CD4-positive, CD25-positive, alpha-beta regulatory T cell (primary cell): ENCODE results near the gene RNASE11. TPM values are rescaled to one million over a fixed set of nuclear protein-coding genes. Genes with fewer than 3 reads are reported as not detected.
A peak's percentile ranks its signal among the peaks of the same experiment; 100 is the strongest.

Experiments
- ATAC-seq, 2 donors: fragments of 150-1000 bp; cut with Tn5 transposase; one replicate each; pipeline ENCODE4 v1.10.0; 2021; ENCODE audit warnings: low read depth in 2 of 2, moderate number of reproducible peaks in 2 of 2, moderate library complexity in 1 of 2
- DNase-seq, 3 donors: peaks; one replicate each; pipeline versions ENCODE4 v3.0.0 to v3.0.0-alpha.2; 2012 to 2022; ENCODE audit warnings: mixed read lengths in 1 of 3
- H3K27ac ChIP-seq: one replicate; pipeline ENCODE4 v1.7.0; 2013; ENCODE audit warnings: mild to moderate bottlenecking, low read length; ENCODE audit not compliant: insufficient read depth, poor library complexity, severe bottlenecking
- H3K27me3 ChIP-seq: one replicate; pipeline ENCODE4 v1.7.0; 2013; ENCODE audit warnings: low read length; ENCODE audit not compliant: control insufficient read depth, insufficient read depth
- H3K36me3 ChIP-seq: one replicate; pipeline ENCODE4 v1.7.0; 2013; ENCODE audit warnings: mild to moderate bottlenecking, low read length, moderate library complexity; ENCODE audit not compliant: control insufficient read depth, insufficient read depth
- H3K4me1 ChIP-seq: 2 replicates; pipeline ENCODE4 v1.7.0; 2013; ENCODE audit warnings: mild to moderate bottlenecking, low read length; ENCODE audit not compliant: insufficient read depth, control insufficient read depth, poor library complexity, severe bottlenecking
- H3K4me3 ChIP-seq: one replicate; pipeline ENCODE4 v1.7.0; 2013; ENCODE audit warnings: low read depth, mild to moderate bottlenecking, low read length, moderate library complexity
- H3K9me3 ChIP-seq, 2 experiments: 1 replicate in 1 of 2; 2 replicates in 1 of 2; pipeline ENCODE4 v1.7.0; 2013; ENCODE audit warnings: low read length in 2 of 2, mild to moderate bottlenecking in 1 of 2, moderate library complexity in 1 of 2; ENCODE audit not compliant: control insufficient read depth in 2 of 2
- H3K27ac Mint-ChIP-seq, 3 donors: one replicate each; pipeline ENCODE4 v1.8.0; 2020 to 2022; ENCODE audit warnings: mild to moderate bottlenecking in 3 of 3, mixed read lengths in 3 of 3, moderate library complexity in 2 of 3
- H3K27me3 Mint-ChIP-seq: one replicate; pipeline ENCODE4 v1.8.0; 2022; ENCODE audit warnings: mild to moderate bottlenecking, mixed read lengths
- H3K36me3 Mint-ChIP-seq: one replicate; pipeline ENCODE4 v1.8.0; 2020; ENCODE audit warnings: mixed read lengths
- H3K4me1 Mint-ChIP-seq, 4 donors: one replicate each; pipeline ENCODE4 v1.8.0; 2020 to 2022; ENCODE audit warnings: mixed read lengths in 4 of 4, mild to moderate bottlenecking in 1 of 4
- H3K4me3 Mint-ChIP-seq, 4 donors: one replicate each; pipeline ENCODE4 v1.8.0; 2020 to 2022; ENCODE audit warnings: mild to moderate bottlenecking in 4 of 4, mixed read lengths in 4 of 4, moderate library complexity in 3 of 4
- H3K9me3 Mint-ChIP-seq, 7 donors: one replicate each; pipeline ENCODE4 v1.8.0; 2020 to 2022; ENCODE audit warnings: mixed read lengths in 7 of 7, mild to moderate bottlenecking in 3 of 7, moderate library complexity in 2 of 7
- polyA plus RNA-seq, 4 donors: library from polyadenylated mRNA; unstranded; fragments of 300-500 nt; fragmentation: Illumina TruSeq; gene quantifications; one replicate each; pipeline ENCODE4 v1.2.3, GENCODE V29; 2021
- total RNA-seq: library from RNA; stranded (reverse); gene quantifications from one replicate; pipeline ENCODE4 v1.2.3, GENCODE V29; 2022

The RNASE11 gene
- total and polyA plus RNA-seq, 5 donors from 2014 or later, result not detected

GRCh38 chr14:20628063-20628854 is 40.5 kb upstream of the RNASE11 start:
- Histone ChIP-seq H3K36me3 (no peaks in the 10 kb centered on the region), H3K4me3 (no peak overlapping the region), H3K4me1 (peaks cover 42% of the 10 kb centered on the region), H3K27ac (no peak overlapping the region), H3K9me3 (peaks cover 0 to 3% of the 10 kb centered on the region in 2 experiments), H3K27me3 (peaks cover 73% of the 10 kb centered on the region)
- ATAC-seq (no peak), DNase-seq (no peak)
- peaks cover 35 to 88% (median 45%) of the 10 kb centered on the region in 4 donors for H3K4me1 Mint-ChIP-seq
- peak overlapping the region in 3 of 4 donors; percentile 1 to 21 (median 2) for H3K4me3 Mint-ChIP-seq
- H3K27me3 Mint-ChIP-seq, result peaks cover 91% of the 10 kb centered on the region
- H3K9me3 Mint-ChIP-seq, result peaks cover 0 to 19% (median 0%) of the 10 kb centered on the region in 7 donors
- H3K27ac Mint-ChIP-seq, result peak overlapping the region in 2 of 3 donors; percentile 2 to 16
- no peaks in the 10 kb centered on the region for H3K36me3 Mint-ChIP-seq

GRCh38 chr14:20627346-20628027 is 39.7 kb upstream of the RNASE11 start:
- peak overlapping the region in 1 of 4 donors; percentile 81 for H3K4me3 Mint-ChIP-seq
- peaks cover 44% of the 10 kb centered on the region for H3K4me1 ChIP-seq
- H3K36me3 Mint-ChIP-seq, result no peaks in the 10 kb centered on the region

GRCh38 chr14:20626274-20626673 is 38.5 kb upstream of the RNASE11 start:
- H3K27me3 Mint-ChIP-seq, result peaks cover 93% of the 10 kb centered on the region
- no peak overlapping the region for H3K27ac ChIP-seq
- H3K36me3 ChIP-seq, result no peaks in the 10 kb centered on the region
- H3K4me3 Mint-ChIP-seq, result peak overlapping the region; percentile 45 to 88 (median 82)
- H3K36me3 Mint-ChIP-seq, result no peaks in the 10 kb centered on the region
- peaks cover 65% of the 10 kb centered on the region for H3K27me3 ChIP-seq
- DNase-seq, result no peak
- H3K4me1 ChIP-seq, result peaks cover 33% of the 10 kb centered on the region
- H3K9me3 ChIP-seq, result peaks cover 0 to 3% of the 10 kb centered on the region in 2 experiments
- no peak for ATAC-seq
- peaks cover 0 to 13% (median 0%) of the 10 kb centered on the region in 7 donors for H3K9me3 Mint-ChIP-seq
- H3K27ac Mint-ChIP-seq, result no peak overlapping the region
- H3K4me3 ChIP-seq, result no peak overlapping the region
- peaks cover 29 to 81% (median 46%) of the 10 kb centered on the region in 4 donors for H3K4me1 Mint-ChIP-seq

More at GRCh38 chr14:20627346-20628027, 39.7 kb upstream of the RNASE11 start:
- H3K4me1 Mint-ChIP-seq, result peaks cover 30 to 87% (median 44%) of the 10 kb centered on the region in 4 donors
- peaks cover 91% of the 10 kb centered on the region for H3K27me3 Mint-ChIP-seq
- H3K9me3 Mint-ChIP-seq, result peaks cover 0 to 13% (median 0%) of the 10 kb centered on the region in 7 donors
- Histone ChIP-seq H3K9me3 (peaks cover 0 to 3% of the 10 kb centered on the region in 2 experiments), H3K27me3 (peaks cover 68% of the 10 kb centered on the region), H3K4me3 (no peak overlapping the region), H3K36me3 (no peaks in the 10 kb centered on the region), H3K27ac (no peak overlapping the region)
- H3K27ac Mint-ChIP-seq, result no peak overlapping the region
- DNase-seq (no peak), ATAC-seq (no peak)

GRCh38 chr14:20624495-20625070 is 36.8 kb upstream of the RNASE11 start:
- Histone ChIP-seq H3K36me3 (no peaks in the 10 kb centered on the region), H3K27me3 (peaks cover 60% of the 10 kb centered on the region), H3K4me1 (peaks cover 25% of the 10 kb centered on the region), H3K9me3 (peaks cover 0 to 3% of the 10 kb centered on the region in 2 experiments), H3K4me3 (peak overlapping the region; percentile 72), H3K27ac (no peak overlapping the region)
- Mint-ChIP-seq H3K36me3 (no peaks in the 10 kb centered on the region), H3K9me3 (peaks cover 0 to 8% (median 0%) of the 10 kb centered on the region in 7 donors), H3K27ac (peak overlapping the region in 2 of 3 donors; percentile 80 to 83), H3K4me3 (peak overlapping the region; percentile 55 to 89 (median 85)), H3K4me1 (peaks cover 23 to 68% (median 37%) of the 10 kb centered on the region in 4 donors), H3K27me3 (peaks cover 89% of the 10 kb centered on the region)
- DNase-seq (peak in 2 of 3 donors; percentile 38 to 76), ATAC-seq (peak; percentile 47 to 48)

GRCh38 chr14:20623798-20624197 is 36.0 kb upstream of the RNASE11 start:
- Histone ChIP-seq H3K4me3 (no peak overlapping the region), H3K4me1 (peaks cover 25% of the 10 kb centered on the region), H3K9me3 (peaks cover 0 to 3% of the 10 kb centered on the region in 2 experiments), H3K36me3 (no peaks in the 10 kb centered on the region), H3K27ac (no peak overlapping the region), H3K27me3 (peaks cover 52% of the 10 kb centered on the region)
- peak overlapping the region in 1 of 3 donors; percentile 38 for H3K27ac Mint-ChIP-seq
- peaks cover 85% of the 10 kb centered on the region for H3K27me3 Mint-ChIP-seq
- peak overlapping the region; percentile 55 to 89 (median 85) for H3K4me3 Mint-ChIP-seq
- H3K9me3 Mint-ChIP-seq, result peaks cover 0 to 8% (median 0%) of the 10 kb centered on the region in 7 donors
- DNase-seq (no peak), ATAC-seq (no peak)
- H3K36me3 Mint-ChIP-seq, result no peaks in the 10 kb centered on the region
- peaks cover 23 to 64% (median 35%) of the 10 kb centered on the region in 4 donors for H3K4me1 Mint-ChIP-seq

DNA sequence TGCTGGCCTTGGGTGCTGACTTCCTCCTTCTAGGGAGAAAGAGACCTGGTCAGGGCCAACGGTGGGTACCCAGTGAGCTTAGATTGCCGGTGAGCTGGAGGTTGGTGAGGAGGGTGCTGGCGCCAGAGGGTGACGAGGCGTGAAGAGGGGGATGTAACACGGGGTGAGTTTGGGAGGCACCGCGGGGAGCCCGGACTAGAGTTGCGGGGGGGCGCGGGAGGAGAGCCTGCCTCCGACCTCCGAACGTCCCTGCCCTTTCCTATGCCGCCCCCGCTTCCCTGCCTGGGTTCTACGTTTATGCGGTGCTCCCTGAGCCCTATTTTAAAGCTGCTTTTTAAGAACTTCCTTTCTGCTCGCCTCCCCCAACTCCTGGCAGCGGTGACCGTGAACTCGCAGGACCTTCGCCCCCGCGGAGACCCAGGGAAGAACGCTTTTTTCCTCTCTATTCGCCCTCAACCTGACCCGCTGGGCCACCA is 35.1 kb upstream of the RNASE11 start:
- Histone ChIP-seq H3K4me3 (no peak overlapping the region), H3K27me3 (peaks cover 43% of the 10 kb centered on the region), H3K36me3 (no peaks in the 10 kb centered on the region), H3K9me3 (peaks cover 0 to 3% of the 10 kb centered on the region in 2 experiments), H3K4me1 (peaks cover 25% of the 10 kb centered on the region), H3K27ac (no peak overlapping the region)
- H3K36me3 Mint-ChIP-seq, result no peaks in the 10 kb centered on the region
- peaks cover 22 to 57% (median 33%) of the 10 kb centered on the region in 4 donors for H3K4me1 Mint-ChIP-seq
- peaks cover 84% of the 10 kb centered on the region for H3K27me3 Mint-ChIP-seq
- ATAC-seq, result no peak
- peaks cover 0 to 8% (median 0%) of the 10 kb centered on the region in 7 donors for H3K9me3 Mint-ChIP-seq
- peak overlapping the region in 3 of 4 donors; percentile 49 to 65 (median 50) for H3K4me3 Mint-ChIP-seq
- peak overlapping the region in 1 of 3 donors; percentile 27 for H3K27ac Mint-ChIP-seq
- DNase-seq, result no peak

DNA sequence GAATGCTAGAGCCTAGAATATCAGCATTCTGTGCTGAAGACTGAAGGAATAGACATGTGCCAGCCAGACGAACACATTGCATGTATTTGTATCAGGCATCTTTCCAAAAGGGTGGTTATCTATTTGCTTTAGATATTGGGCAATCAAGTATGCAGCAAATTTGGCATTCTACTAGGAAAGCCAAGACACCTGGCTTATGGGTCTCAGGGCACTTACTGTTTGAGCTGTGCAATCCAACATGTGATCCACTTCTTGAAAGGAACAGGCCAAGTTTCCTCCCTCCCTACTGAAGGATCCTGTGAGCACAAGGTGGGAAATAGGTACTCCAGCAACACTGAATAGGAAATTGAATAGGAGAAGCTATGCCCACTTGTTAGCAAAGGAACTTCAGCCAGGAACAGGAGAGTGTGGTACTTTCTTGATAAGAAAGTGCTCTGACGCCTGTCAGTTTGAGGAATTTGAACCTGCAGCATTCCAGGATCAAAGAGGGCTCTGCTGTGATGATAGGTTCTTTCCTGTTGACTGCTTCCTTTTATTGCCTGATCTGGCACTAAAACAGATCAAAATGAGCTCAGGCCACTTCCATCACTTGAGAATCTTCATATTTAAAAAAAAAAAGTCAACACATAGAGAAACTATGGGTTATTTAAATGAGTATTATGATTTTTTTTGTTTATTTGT is 33.1 kb upstream of the RNASE11 start:
- peaks cover 0 to 3% of the 10 kb centered on the region in 2 experiments for H3K9me3 ChIP-seq

More for the DNA sequence above, 33.1 kb upstream of the RNASE11 start:
- Mint-ChIP-seq H3K9me3 (peaks cover 0 to 8% (median 0%) of the 10 kb centered on the region in 7 donors), H3K4me1 (peaks cover 17 to 46% (median 31%) of the 10 kb centered on the region in 4 donors), H3K27ac (no peak overlapping the region), H3K4me3 (no peak overlapping the region), H3K27me3 (peaks cover 73% of the 10 kb centered on the region), H3K36me3 (no peaks in the 10 kb centered on the region)
- Histone ChIP-seq H3K4me1 (peaks cover 18% of the 10 kb centered on the region), H3K27me3 (peaks cover 40% of the 10 kb centered on the region), H3K36me3 (no peaks in the 10 kb centered on the region), H3K4me3 (no peak overlapping the region), H3K27ac (no peak overlapping the region)
- DNase-seq, result no peak
- ATAC-seq, result no peak
